ENCODE results near the gene ZNF157. TPM values are rescaled to one million over a fixed set of nuclear protein-coding genes. Genes with fewer than 3 reads are reported as not detected.

The ZNF157 gene
- total RNA-seq, 2 donors from 2014 or later, result 0.97 to 1.3 TPM

- Histone ChIP-seq H3K4me1 (ENCODE audit: control insufficient read depth, insufficient read depth, low read length) (no peaks in the 10 kb centered on the region), H3K9ac (ENCODE audit: extremely low read depth, low read length, poor library complexity, severe bottlenecking) (no peak overlapping the region), H3K4me3 (ENCODE audit: low read length) (no peak overlapping the region), H3K27me3 (ENCODE audit: control insufficient read depth, insufficient read depth, low read length, poor library complexity, severe bottlenecking) (no peaks in the 10 kb centered on the region), H3K27ac (ENCODE audit: low read depth, low read length) (no peak overlapping the region), H3K36me3 (ENCODE audit: control insufficient read depth, insufficient read depth, low read length) (no peaks in the 10 kb centered on the region), H3K9me3 (ENCODE audit: control insufficient read depth, low read length) (peaks cover 4% of the 10 kb centered on the region)
- no peaks in the 10 kb centered on the region for H3K4me1 Mint-ChIP-seq
- peaks cover 23% of the 10 kb centered on the region for H3K36me3 Mint-ChIP-seq (ENCODE audit: low read depth)
- no peak for DNase-seq
- TF ChIP-seq CTCF (conservative IDR thresholded peaks at IDR 0.05), result no peak
- WGBS, 2 experiments (ENCODE audit: insufficient coverage in 1 of 2, insufficient read length in 1 of 2), result 88 to 90% methylated on average over 1 to 4 of the region's 4 CpGs
- H3K4me3 Mint-ChIP-seq, result no peak overlapping the region
- peaks cover 2% of the 10 kb centered on the region for H3K27me3 Mint-ChIP-seq (ENCODE audit: insufficient read depth)
- H3K27ac Mint-ChIP-seq, result no peak overlapping the region
- peaks cover 78% of the 10 kb centered on the region for H3K9me3 Mint-ChIP-seq
Measured at GRCh38 chrX:47420265-47420664, 49.9 kb downstream of the ZNF157 start.

- Mint-ChIP-seq H3K4me3 (no peak overlapping the region), H3K27me3 (ENCODE audit: insufficient read depth) (peaks cover 2% of the 10 kb centered on the region), H3K36me3 (ENCODE audit: low read depth) (peaks cover 21% of the 10 kb centered on the region), H3K4me1 (no peaks in the 10 kb centered on the region), H3K9me3 (peaks cover 78% of the 10 kb centered on the region), H3K27ac (no peak overlapping the region)
- Histone ChIP-seq H3K36me3 (ENCODE audit: control insufficient read depth, insufficient read depth, low read length) (no peaks in the 10 kb centered on the region), H3K9ac (ENCODE audit: extremely low read depth, low read length, poor library complexity, severe bottlenecking) (no peak overlapping the region), H3K9me3 (ENCODE audit: control insufficient read depth, low read length) (peaks cover 4% of the 10 kb centered on the region), H3K4me3 (ENCODE audit: low read length) (no peak overlapping the region), H3K4me1 (ENCODE audit: control insufficient read depth, insufficient read depth, low read length) (no peaks in the 10 kb centered on the region), H3K27ac (ENCODE audit: low read depth, low read length) (no peak overlapping the region), H3K27me3 (ENCODE audit: control insufficient read depth, insufficient read depth, low read length, poor library complexity, severe bottlenecking) (no peaks in the 10 kb centered on the region)
- DNase-seq, result no peak
- TF ChIP-seq CTCF (conservative IDR thresholded peaks at IDR 0.05), result no peak
- WGBS, 2 experiments (ENCODE audit: insufficient coverage in 1 of 2, insufficient read length in 1 of 2), result 82 to 86% methylated on average over 2 to 5 of the region's 5 CpGs
Measured at GRCh38 chrX:47420962-47421361, 50.6 kb downstream of the ZNF157 start.

GRCh38 chrX:47422444-47422843 lies 52.1 kb downstream of the ZNF157 start:
- 80 to 83% methylated on average over 1 to 2 of the region's 2 CpGs for WGBS, 2 experiments (ENCODE audit: insufficient coverage in 1 of 2, insufficient read length in 1 of 2)
- Mint-ChIP-seq H3K36me3 (ENCODE audit: low read depth) (peaks cover 13% of the 10 kb centered on the region), H3K4me3 (no peak overlapping the region), H3K4me1 (no peaks in the 10 kb centered on the region), H3K9me3 (peaks cover 78% of the 10 kb centered on the region), H3K27me3 (ENCODE audit: insufficient read depth) (peaks cover 4% of the 10 kb centered on the region), H3K27ac (no peak overlapping the region)
- Histone ChIP-seq H3K9ac (ENCODE audit: extremely low read depth, low read length, poor library complexity, severe bottlenecking) (no peak overlapping the region), H3K27me3 (ENCODE audit: control insufficient read depth, insufficient read depth, low read length, poor library complexity, severe bottlenecking) (no peaks in the 10 kb centered on the region), H3K4me1 (ENCODE audit: control insufficient read depth, insufficient read depth, low read length) (no peaks in the 10 kb centered on the region), H3K9me3 (ENCODE audit: control insufficient read depth, low read length) (no peaks in the 10 kb centered on the region), H3K36me3 (ENCODE audit: control insufficient read depth, insufficient read depth, low read length) (no peaks in the 10 kb centered on the region), H3K27ac (ENCODE audit: low read depth, low read length) (no peak overlapping the region), H3K4me3 (ENCODE audit: low read length) (no peak overlapping the region)
- TF ChIP-seq CTCF (conservative IDR thresholded peaks at IDR 0.05), result no peak
- DNase-seq, result no peak
